ENCODE results near the gene SCYGR8. TPM values are rescaled to one million over a fixed set of nuclear protein-coding genes. Genes with fewer than 3 reads are reported as not detected.

The SCYGR8 gene
- total RNA-seq, 1 experiment from 2014 or later, result not detected

GRCh38 chr2:227765788-227766372 lies 20.2 kb downstream of the SCYGR8 start:
- TF ChIP-seq, protein P1, sequence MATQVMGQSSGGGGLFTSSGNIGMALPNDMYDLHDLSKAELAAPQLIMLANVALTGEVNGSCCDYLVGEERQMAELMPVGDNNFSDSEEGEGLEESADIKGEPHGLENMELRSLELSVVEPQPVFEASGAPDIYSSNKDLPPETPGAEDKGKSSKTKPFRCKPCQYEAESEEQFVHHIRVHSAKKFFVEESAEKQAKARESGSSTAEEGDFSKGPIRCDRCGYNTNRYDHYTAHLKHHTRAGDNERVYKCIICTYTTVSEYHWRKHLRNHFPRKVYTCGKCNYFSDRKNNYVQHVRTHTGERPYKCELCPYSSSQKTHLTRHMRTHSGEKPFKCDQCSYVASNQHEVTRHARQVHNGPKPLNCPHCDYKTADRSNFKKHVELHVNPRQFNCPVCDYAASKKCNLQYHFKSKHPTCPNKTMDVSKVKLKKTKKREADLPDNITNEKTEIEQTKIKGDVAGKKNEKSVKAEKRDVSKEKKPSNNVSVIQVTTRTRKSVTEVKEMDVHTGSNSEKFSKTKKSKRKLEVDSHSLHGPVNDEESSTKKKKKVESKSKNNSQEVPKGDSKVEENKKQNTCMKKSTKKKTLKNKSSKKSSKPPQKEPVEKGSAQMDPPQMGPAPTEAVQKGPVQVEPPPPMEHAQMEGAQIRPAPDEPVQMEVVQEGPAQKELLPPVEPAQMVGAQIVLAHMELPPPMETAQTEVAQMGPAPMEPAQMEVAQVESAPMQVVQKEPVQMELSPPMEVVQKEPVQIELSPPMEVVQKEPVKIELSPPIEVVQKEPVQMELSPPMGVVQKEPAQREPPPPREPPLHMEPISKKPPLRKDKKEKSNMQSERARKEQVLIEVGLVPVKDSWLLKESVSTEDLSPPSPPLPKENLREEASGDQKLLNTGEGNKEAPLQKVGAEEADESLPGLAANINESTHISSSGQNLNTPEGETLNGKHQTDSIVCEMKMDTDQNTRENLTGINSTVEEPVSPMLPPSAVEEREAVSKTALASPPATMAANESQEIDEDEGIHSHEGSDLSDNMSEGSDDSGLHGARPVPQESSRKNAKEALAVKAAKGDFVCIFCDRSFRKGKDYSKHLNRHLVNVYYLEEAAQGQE (IDR thresholded peaks at IDR 0.05; ENCODE audit: low read depth), result no peak
- TF ChIP-seq RAD21 (IDR thresholded peaks at IDR 0.05; ENCODE audit: low read depth), result no peak
- TF ChIP-seq YY1 (IDR thresholded peaks at IDR 0.05; ENCODE audit: extremely low read depth, insufficient replicate concordance, low read depth, low read length), result no peak
- TF ChIP-seq MAX (IDR thresholded peaks at IDR 0.05), result no peak
- no peak for TF ChIP-seq SP1 (IDR thresholded peaks at IDR 0.05; ENCODE audit: low read depth)
- TF ChIP-seq, protein P2, sequence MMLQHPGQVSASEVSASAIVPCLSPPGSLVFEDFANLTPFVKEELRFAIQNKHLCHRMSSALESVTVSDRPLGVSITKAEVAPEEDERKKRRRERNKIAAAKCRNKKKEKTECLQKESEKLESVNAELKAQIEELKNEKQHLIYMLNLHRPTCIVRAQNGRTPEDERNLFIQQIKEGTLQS (IDR thresholded peaks at IDR 0.05), result no peak
- TF ChIP-seq ZFX (IDR thresholded peaks at IDR 0.05), result no peak
- TF ChIP-seq POLR2A (IDR thresholded peaks at IDR 0.05; ENCODE audit: borderline replicate concordance, extremely low read depth, insufficient read depth, insufficient read length), result no peak
- TF ChIP-seq POLR2AphosphoS5 (IDR thresholded peaks at IDR 0.05; ENCODE audit: low read depth, low read length), result no peak
- TF ChIP-seq SRF (IDR thresholded peaks at IDR 0.05; ENCODE audit: low read depth), result no peak
- TF ChIP-seq CBX3 (IDR thresholded peaks at IDR 0.05; ENCODE audit: low read depth), result no peak
- no peak for TF ChIP-seq FOSL1 (IDR thresholded peaks at IDR 0.05; ENCODE audit: low read depth)
- TF ChIP-seq ZNF274 (IDR thresholded peaks at IDR 0.05; ENCODE audit: low read depth, low read length), result no peak
- TF ChIP-seq EZH2phosphoT487 (IDR thresholded peaks at IDR 0.05; ENCODE audit: borderline replicate concordance), result no peak
- TF ChIP-seq EZH2 (IDR thresholded peaks at IDR 0.05), result no peak
- no peak for TF ChIP-seq ELF1 (IDR thresholded peaks at IDR 0.05; ENCODE audit: borderline replicate concordance, low read depth)
- TF ChIP-seq TCF7L2 (IDR thresholded peaks at IDR 0.05; ENCODE audit: borderline replicate concordance, extremely low read depth, insufficient read depth, insufficient read length), result no peak
- TF ChIP-seq, protein P3, sequence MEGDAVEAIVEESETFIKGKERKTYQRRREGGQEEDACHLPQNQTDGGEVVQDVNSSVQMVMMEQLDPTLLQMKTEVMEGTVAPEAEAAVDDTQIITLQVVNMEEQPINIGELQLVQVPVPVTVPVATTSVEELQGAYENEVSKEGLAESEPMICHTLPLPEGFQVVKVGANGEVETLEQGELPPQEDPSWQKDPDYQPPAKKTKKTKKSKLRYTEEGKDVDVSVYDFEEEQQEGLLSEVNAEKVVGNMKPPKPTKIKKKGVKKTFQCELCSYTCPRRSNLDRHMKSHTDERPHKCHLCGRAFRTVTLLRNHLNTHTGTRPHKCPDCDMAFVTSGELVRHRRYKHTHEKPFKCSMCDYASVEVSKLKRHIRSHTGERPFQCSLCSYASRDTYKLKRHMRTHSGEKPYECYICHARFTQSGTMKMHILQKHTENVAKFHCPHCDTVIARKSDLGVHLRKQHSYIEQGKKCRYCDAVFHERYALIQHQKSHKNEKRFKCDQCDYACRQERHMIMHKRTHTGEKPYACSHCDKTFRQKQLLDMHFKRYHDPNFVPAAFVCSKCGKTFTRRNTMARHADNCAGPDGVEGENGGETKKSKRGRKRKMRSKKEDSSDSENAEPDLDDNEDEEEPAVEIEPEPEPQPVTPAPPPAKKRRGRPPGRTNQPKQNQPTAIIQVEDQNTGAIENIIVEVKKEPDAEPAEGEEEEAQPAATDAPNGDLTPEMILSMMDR (IDR thresholded peaks at IDR 0.05 in 2 of 3, conservative IDR thresholded peaks at IDR 0.05 in 1 of 3; ENCODE audit: borderline replicate concordance in 1 of 3, insufficient read depth in 1 of 3, low read depth in 2 of 3, low read length in 2 of 3), result no peak
- H3K9ac ChIP-seq (ENCODE audit: low read length), result no peak overlapping the region
- POLR2A ChIA-PET, result interaction anchor here (1.4 kb wide), 1 partner anchor 107 kb away, joined by 11 read pairs; no protein-coding TSS in a partner anchor
- DNase-seq (ENCODE audit: low read depth, low spot score), result no peak
- H4K20me1 ChIP-seq (ENCODE audit: insufficient read depth), result no peaks in the 10 kb centered on the region
- no peaks in the 10 kb centered on the region for H3K79me2 ChIP-seq (ENCODE audit: insufficient read depth, low read length)
- BruUV-seq (replicated peaks), result no TSS peak
- no peaks in the 10 kb centered on the region for H3K36me3 ChIP-seq (ENCODE audit: control insufficient read depth in 1 of 2, insufficient read depth in 2 of 2, low read length in 2 of 2)
- RAD21 ChIA-PET (ENCODE audit: low non-redundant PET in 1 of 2, low total read pairs in 2 of 2, uncharacterized antibody in 2 of 2, unreplicated experiment in 2 of 2), result interaction anchor here (0.7 to 2.4 kb wide), 6 partner anchors 25 to 528 kb away, joined by 3 to 22 read pairs (median 6); no protein-coding TSS in a partner anchor
- H3K4me1 ChIP-seq (ENCODE audit: control insufficient read depth in 1 of 2, insufficient read depth in 2 of 2, low read length in 2 of 2), result peaks cover 0 to 6% of the 10 kb centered on the region in 2 experiments; a peak in 1 of 4 replicates
- intact Hi-C loops (cut with micrococcal nuclease), result loop anchor here (1.0 to 10.0 kb wide), 5 partner anchors 108 to 636 kb away; no protein-coding TSS in a partner anchor
- H3K4me3 ChIP-seq (replicated peaks in 1 of 2; ENCODE audit: low read depth in 1 of 2, low read length in 2 of 2), result no peak overlapping the region
- H2AFZ ChIP-seq (ENCODE audit: low read depth, low read length, poor library complexity, severe bottlenecking), result peak overlapping the region; percentile 57
- CTCF ChIA-PET, result interaction anchor here (0.6 to 3.9 kb wide), 18 partner anchors 8 to 635 kb away, joined by 3 to 72 read pairs (median 6); no protein-coding TSS in a partner anchor
- no peak overlapping the region for H3K27ac ChIP-seq (ENCODE audit: low read depth, low read length)
- H3K9me3 ChIP-seq (ENCODE audit: control insufficient read depth in 1 of 2, insufficient read depth in 1 of 2, low read depth in 1 of 2, low read length in 2 of 2), result no peaks in the 10 kb centered on the region
- H3K9me2 ChIP-seq (ENCODE audit: insufficient read depth), result no peaks in the 10 kb centered on the region
- H3K4me2 ChIP-seq (ENCODE audit: low read length), result peak overlapping the region; percentile 0; the same call in 1 of the 2 replicates
- H3K27me3 ChIP-seq (ENCODE audit: insufficient read depth, low read length), result no peaks in the 10 kb centered on the region
- peak; percentile 13; the same call in 1 of the 2 replicates for ATAC-seq

Data from HCT116 (cell line).